Mesenchymal stem cell (in vitro differentiated cells and primary cell): ENCODE data around the gene CDH23.

Source experiments
- DNase-seq: peaks from one replicate; pipeline ENCODE4 v3.0.0-alpha.2; 2013
- H2AFZ ChIP-seq: one replicate; pipeline ENCODE4 v1.6.1; 2013; ENCODE audit warnings: low read depth, mild to moderate bottlenecking, control low read depth, inconsistent platforms, low read length, moderate library complexity
- H2AK5ac ChIP-seq: 2 replicates; pipeline ENCODE4 v1.6.1; 2013; ENCODE audit warnings: low read length, moderate library complexity, mild to moderate bottlenecking, inconsistent platforms; ENCODE audit not compliant: severe bottlenecking
- H2BK120ac ChIP-seq: one replicate; pipeline ENCODE4 v1.6.1; 2013; ENCODE audit warnings: low read depth, mild to moderate bottlenecking, inconsistent platforms, low read length, moderate library complexity
- H2BK12ac ChIP-seq, 2 experiments: one replicate each; pipeline ENCODE4 v1.6.1; 2013; ENCODE audit warnings: inconsistent platforms in 2 of 2, low read length in 2 of 2, mild to moderate bottlenecking in 2 of 2, moderate library complexity in 2 of 2, control low read depth in 1 of 2
- H2BK15ac ChIP-seq: one replicate; pipeline ENCODE4 v1.6.1; 2013; ENCODE audit warnings: mild to moderate bottlenecking, low read depth, inconsistent platforms; ENCODE audit not compliant: poor library complexity, severe bottlenecking
- H2BK5ac ChIP-seq: 2 replicates; pipeline ENCODE4 v1.6.1; 2013; ENCODE audit warnings: low read depth, mild to moderate bottlenecking, low read length, control low read depth, inconsistent platforms; ENCODE audit not compliant: poor library complexity, severe bottlenecking
- H3K14ac ChIP-seq, 2 experiments: one replicate each; pipeline ENCODE4 v1.6.1; 2013; ENCODE audit warnings: inconsistent platforms in 2 of 2, low read length in 2 of 2, control low read depth in 1 of 2, mild to moderate bottlenecking in 1 of 2, moderate library complexity in 1 of 2
- H3K18ac ChIP-seq, 2 experiments: one replicate each; pipeline ENCODE4 v1.6.1; 2013; ENCODE audit warnings: inconsistent platforms in 2 of 2, low read length in 2 of 2, control low read depth in 1 of 2, low read depth in 1 of 2, mild to moderate bottlenecking in 1 of 2
- H3K23ac ChIP-seq, 2 experiments: one replicate each; pipeline ENCODE4 v1.6.1; 2013; ENCODE audit warnings: inconsistent platforms in 2 of 2, low read length in 2 of 2, mild to moderate bottlenecking in 2 of 2, moderate library complexity in 2 of 2, control low read depth in 1 of 2
- H3K27ac ChIP-seq: 2 replicates; pipeline ENCODE4 v1.5.1; 2013; ENCODE audit warnings: mild to moderate bottlenecking, moderate library complexity, low read length, control low read depth, inconsistent platforms; ENCODE audit not compliant: poor library complexity, severe bottlenecking
- H3K27me3 ChIP-seq, 2 experiments: 2 replicates each; pipeline versions ENCODE4 v1.6.1 to v1.7.0; 2013; ENCODE audit warnings: low read length in 2 of 2, mild to moderate bottlenecking in 2 of 2, moderate library complexity in 2 of 2, control low read depth in 1 of 2, inconsistent platforms in 1 of 2; ENCODE audit not compliant: control insufficient read depth in 1 of 2, insufficient read depth in 1 of 2
- H3K36me3 ChIP-seq, 2 experiments: 2 replicates each; pipeline versions ENCODE4 v1.6.1 to v1.7.0; 2013; ENCODE audit warnings: low read length in 2 of 2, control low read depth in 1 of 2, inconsistent platforms in 1 of 2, low read depth in 1 of 2, mild to moderate bottlenecking in 1 of 2; ENCODE audit not compliant: insufficient read depth in 2 of 2, control insufficient read depth in 1 of 2
- H3K4ac ChIP-seq, 2 experiments: one replicate each; pipeline ENCODE4 v1.6.1; 2013; ENCODE audit warnings: inconsistent platforms in 2 of 2, low read length in 2 of 2, mild to moderate bottlenecking in 2 of 2, moderate library complexity in 2 of 2, control low read depth in 1 of 2, low read depth in 1 of 2
- H3K4me1 ChIP-seq: 2 replicates; pipeline ENCODE4 v1.6.1; 2013; ENCODE audit warnings: low read depth, low read length, control low read depth; ENCODE audit not compliant: control insufficient read depth, insufficient read depth
- H3K4me2 ChIP-seq: 2 replicates; pipeline ENCODE4 v1.6.1; 2013; ENCODE audit warnings: low read length, mild to moderate bottlenecking, inconsistent platforms; ENCODE audit not compliant: poor library complexity, severe bottlenecking
- H3K4me3 ChIP-seq, 2 experiments: 2 replicates each; pipeline versions ENCODE4 v1.5.1 to v1.7.0; 2013; ENCODE audit warnings: low read length in 2 of 2, mild to moderate bottlenecking in 2 of 2, control low read depth in 1 of 2, low read depth in 1 of 2; ENCODE audit not compliant: insufficient read depth in 1 of 2
- H3K79me1 ChIP-seq: replicated peaks from 2 replicates; pipeline ENCODE4 v1.6.1; 2013; ENCODE audit warnings: mild to moderate bottlenecking, control low read depth, low read length, inconsistent platforms; ENCODE audit not compliant: poor library complexity, severe bottlenecking
- H3K9ac ChIP-seq: 2 replicates; pipeline ENCODE4 v1.7.0; 2013; ENCODE audit warnings: mild to moderate bottlenecking, low read length, moderate library complexity
- H3K9me3 ChIP-seq: 2 replicates; pipeline ENCODE4 v1.7.0; 2013; ENCODE audit warnings: mild to moderate bottlenecking, low read length; ENCODE audit not compliant: control insufficient read depth
- H4K8ac ChIP-seq: one replicate; pipeline ENCODE4 v1.6.1; 2013; ENCODE audit warnings: inconsistent platforms, mild to moderate bottlenecking, low read length, moderate library complexity
- H4K91ac ChIP-seq: one replicate; pipeline ENCODE4 v1.6.1; 2013; ENCODE audit warnings: mild to moderate bottlenecking, low read length, inconsistent platforms
- WGBS: methylation state at CpG from one replicate; pipeline ENCODE4 v1.1.7; 2013; ENCODE audit warnings: mixed read lengths; 5-methylcytosine and 5-hydroxymethylcytosine counted together

The CDH23 gene

DNA sequence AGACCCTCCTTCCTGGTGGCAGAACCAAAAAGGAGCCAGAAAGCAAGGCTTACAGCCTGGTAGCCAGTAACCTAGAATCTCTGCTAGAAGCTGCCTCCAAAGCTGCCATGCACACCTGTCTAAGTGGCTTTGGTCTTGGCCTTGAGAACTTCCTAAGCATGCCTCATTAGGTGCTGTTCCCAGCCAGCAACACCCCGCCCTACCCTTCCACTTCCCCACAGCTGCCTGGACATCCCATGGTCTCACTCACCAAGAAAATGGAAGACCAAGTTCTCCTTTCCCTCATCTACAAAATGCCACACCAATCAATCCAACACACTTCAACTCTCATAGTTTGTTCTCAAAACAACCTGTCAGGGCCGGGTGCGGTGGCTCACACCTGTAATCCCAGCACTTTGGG, 450.1 kb downstream of the CDH23 start:
- Histone ChIP-seq H3K36me3 (peaks cover 3 to 7% of the 10 kb centered on the region in 2 experiments), H2BK15ac (no peak overlapping the region), H2BK120ac (no peak overlapping the region), H4K8ac (no peak overlapping the region), H3K4me2 (no peak overlapping the region), H3K79me1 (peaks cover 4% of the 10 kb centered on the region), H3K27me3 (no peaks in the 10 kb centered on the region), H3K18ac (no peak overlapping the region), H2AFZ (no peak overlapping the region), H2AK5ac (no peak overlapping the region), H2BK12ac (no peak overlapping the region), H3K9me3 (no peaks in the 10 kb centered on the region), H3K27ac (no peak overlapping the region), H3K14ac (no peak overlapping the region), H3K4me3 (no peak overlapping the region), H3K4ac (no peak overlapping the region), H4K91ac (no peak overlapping the region), H3K23ac (peak overlapping the region in 1 of 2 experiments; percentile 40), H3K9ac (no peak overlapping the region), H3K4me1 (peaks cover 13% of the 10 kb centered on the region), H2BK5ac (no peak overlapping the region)
- WGBS: 100% methylated on average over 3 of the region's 3 CpGs
- DNase-seq: no peak

DNA sequence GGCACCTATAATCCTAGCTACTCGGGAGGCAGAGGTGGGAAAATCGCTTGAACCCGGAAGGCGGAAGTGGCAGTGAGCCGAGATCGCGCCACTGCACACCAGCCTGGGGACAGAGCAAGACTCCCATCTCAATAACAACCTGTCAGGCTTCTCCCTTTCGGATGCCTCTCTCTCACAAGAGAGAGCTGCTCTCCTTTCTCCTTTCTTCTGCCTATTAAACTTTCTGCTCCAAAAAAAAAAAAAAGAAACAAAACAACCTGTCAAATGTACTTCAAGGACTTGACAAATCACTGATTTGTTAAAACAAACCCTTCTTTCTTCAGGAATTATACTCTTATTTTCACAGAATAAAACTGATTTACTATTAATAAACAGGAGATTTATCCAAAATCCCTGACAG, 450.7 kb downstream of the CDH23 start:
- H4K91ac ChIP-seq: no peak overlapping the region
- H3K27ac ChIP-seq: no peak overlapping the region
- no peak overlapping the region for H4K8ac ChIP-seq
- no peak overlapping the region for H3K23ac ChIP-seq
- H3K27me3 ChIP-seq: no peaks in the 10 kb centered on the region
- no peak overlapping the region for H3K18ac ChIP-seq
- no peak overlapping the region for H2BK12ac ChIP-seq
- DNase-seq: no peak
- no peak overlapping the region for H3K4ac ChIP-seq
- no peak overlapping the region for H3K14ac ChIP-seq
- H3K4me1 ChIP-seq: peaks cover 14% of the 10 kb centered on the region
- H2BK15ac ChIP-seq: no peak overlapping the region
- peak overlapping the region in 1 of 2 experiments; percentile 100 for H3K4me3 ChIP-seq
- no peak overlapping the region for H2BK5ac ChIP-seq
- H2BK120ac ChIP-seq: no peak overlapping the region
- H3K4me2 ChIP-seq: no peak overlapping the region
- peak overlapping the region; percentile 99 for H3K9ac ChIP-seq
- no peak overlapping the region for H2AK5ac ChIP-seq
- H3K36me3 ChIP-seq: peaks cover 3 to 4% of the 10 kb centered on the region in 2 experiments
- H3K9me3 ChIP-seq: no peaks in the 10 kb centered on the region
- H3K79me1 ChIP-seq: peaks cover 1% of the 10 kb centered on the region
- over 99% methylated on average over 8 of the region's 8 CpGs for WGBS
- H2AFZ ChIP-seq: no peak overlapping the region

DNA sequence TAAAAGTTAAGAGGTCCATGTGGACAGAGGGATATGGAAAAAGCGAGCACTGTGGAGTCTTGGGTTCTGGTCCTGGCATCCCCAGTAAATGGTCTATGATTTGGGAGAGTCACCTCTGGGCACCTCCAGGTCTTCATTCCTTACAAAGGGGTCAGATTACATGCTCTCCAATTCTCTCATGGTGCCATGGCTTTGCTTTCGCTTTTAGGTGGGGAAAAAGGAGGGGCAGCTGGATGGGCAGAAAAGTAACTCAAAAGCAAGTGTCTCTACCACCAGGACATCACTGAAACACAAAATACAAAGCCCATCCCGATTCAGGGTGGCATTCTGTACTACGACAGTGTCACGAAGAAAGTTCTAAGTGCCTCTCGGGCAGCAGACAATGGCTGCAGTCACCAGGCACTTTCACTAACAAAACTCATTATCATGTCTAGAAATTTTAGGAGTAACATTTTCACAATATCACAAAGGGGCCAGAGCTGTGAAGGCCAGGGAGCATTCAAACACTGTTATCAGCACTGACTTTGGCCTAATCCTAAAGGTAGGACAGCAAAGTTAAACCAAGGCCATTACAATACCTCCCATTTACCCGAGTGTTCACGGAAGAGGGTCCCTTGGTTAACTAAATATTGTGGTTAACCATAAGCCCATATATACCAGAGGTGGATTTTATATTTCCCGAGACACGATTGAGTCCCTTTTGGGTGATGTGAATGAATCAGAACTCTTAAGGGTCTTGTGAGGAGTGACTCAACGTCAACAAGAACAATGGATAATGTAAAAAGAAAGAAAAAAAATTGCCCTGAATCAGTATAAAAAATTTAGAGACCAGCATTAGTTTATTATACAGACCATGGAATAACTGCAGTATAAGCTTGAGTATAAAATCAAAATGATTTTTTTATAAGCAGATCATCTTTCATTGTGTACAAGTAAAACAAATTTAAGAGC, 451.9 kb downstream of the CDH23 start:
- no peak overlapping the region for H2BK15ac ChIP-seq
- no peaks in the 10 kb centered on the region for H3K27me3 ChIP-seq
- WGBS: 80% methylated on average over 10 of the region's 11 CpGs

DNA sequence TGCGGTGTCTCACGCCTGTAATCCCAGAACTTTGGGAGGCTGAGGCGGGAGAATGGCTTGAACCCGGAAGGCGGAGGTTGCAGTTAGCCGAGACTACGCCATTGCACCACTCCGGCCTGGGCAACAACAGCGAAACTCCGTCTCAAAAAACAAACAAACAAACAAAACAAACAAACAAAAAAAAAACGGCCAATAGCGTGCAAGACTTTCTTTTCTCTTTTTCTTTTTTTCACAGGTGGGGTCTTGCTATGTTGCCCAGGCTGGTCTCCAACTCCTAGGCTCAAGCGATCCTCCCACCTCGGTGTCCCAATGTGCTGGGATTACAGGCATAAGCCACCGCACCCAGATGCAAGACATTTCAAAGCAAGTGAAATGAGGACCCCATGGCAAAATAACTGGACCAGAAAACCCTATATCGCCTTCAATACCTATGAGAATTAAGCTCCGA, 452.8 kb downstream of the CDH23 start:
- H3K9ac ChIP-seq: peak overlapping the region; percentile 99
- H3K27ac ChIP-seq: no peak overlapping the region
- no peak overlapping the region for H2BK12ac ChIP-seq
- peak overlapping the region in 1 of 2 experiments; percentile 100 for H3K4me3 ChIP-seq
- no peak overlapping the region for H2BK15ac ChIP-seq
- no peak overlapping the region for H2AFZ ChIP-seq
- no peaks in the 10 kb centered on the region for H3K27me3 ChIP-seq
- no peak overlapping the region for H3K14ac ChIP-seq
- no peak overlapping the region for H4K8ac ChIP-seq
- peak overlapping the region; percentile 38 for H3K4me2 ChIP-seq
- H2BK120ac ChIP-seq: no peak overlapping the region
- H3K4me1 ChIP-seq: peaks cover 14% of the 10 kb centered on the region
- no peak overlapping the region for H2BK5ac ChIP-seq
- no peak overlapping the region for H2AK5ac ChIP-seq
- peaks cover 1% of the 10 kb centered on the region for H3K79me1 ChIP-seq
- H3K36me3 ChIP-seq: no peaks in the 10 kb centered on the region
- H3K18ac ChIP-seq: no peak overlapping the region
- 97% methylated on average over 17 of the region's 17 CpGs for WGBS
- DNase-seq: no peak
- H3K23ac ChIP-seq: no peak overlapping the region
- H3K9me3 ChIP-seq: no peaks in the 10 kb centered on the region
- no peak overlapping the region for H4K91ac ChIP-seq
- no peak overlapping the region for H3K4ac ChIP-seq

More for the DNA sequence above, 451.9 kb downstream of the CDH23 start:
- Histone ChIP-seq H3K18ac (no peak overlapping the region), H3K23ac (no peak overlapping the region), H2AK5ac (no peak overlapping the region), H3K9ac (peak overlapping the region; percentile 99), H3K4ac (no peak overlapping the region), H2AFZ (no peak overlapping the region), H3K79me1 (peaks cover 1% of the 10 kb centered on the region), H2BK5ac (no peak overlapping the region), H3K4me2 (no peak overlapping the region), H3K27ac (no peak overlapping the region), H3K9me3 (no peaks in the 10 kb centered on the region), H3K36me3 (no peaks in the 10 kb centered on the region), H4K8ac (no peak overlapping the region), H2BK120ac (no peak overlapping the region), H4K91ac (no peak overlapping the region), H3K14ac (no peak overlapping the region), H3K4me3 (peak overlapping the region in 1 of 2 experiments; percentile 100), H2BK12ac (no peak overlapping the region), H3K4me1 (peaks cover 14% of the 10 kb centered on the region)
- DNase-seq: no peak
